Stimulated activated naive CD8-positive, alpha-beta T cell treated with anti-CD3 and anti-CD28 coated beads, Interleukin-15, Interleukin-2, amounts not matched to agents 100 ng/mL and 50 ng/mL, for 24 hours (primary cell): ENCODE measurements around the gene SPSB2.

Experiments used
- H3K27ac Mint-ChIP-seq: one replicate; pipeline ENCODE4 v1.8.0; 2021; ENCODE audit warnings: mild to moderate bottlenecking, mixed read lengths
- H3K27me3 Mint-ChIP-seq: one replicate; pipeline ENCODE4 v1.8.0; 2021; ENCODE audit warnings: mixed read lengths
- H3K36me3 Mint-ChIP-seq: one replicate; pipeline ENCODE4 v1.8.0; 2021; ENCODE audit warnings: low read depth, mixed read lengths
- H3K4me1 Mint-ChIP-seq: one replicate; pipeline ENCODE4 v1.8.0; 2021; ENCODE audit warnings: low read depth, mixed read lengths
- H3K4me3 Mint-ChIP-seq: one replicate; pipeline ENCODE4 v1.8.0; 2021; ENCODE audit warnings: mild to moderate bottlenecking, mixed read lengths
- H3K9me3 Mint-ChIP-seq: one replicate; pipeline ENCODE4 v1.8.0; 2021; ENCODE audit warnings: mixed read lengths

SPSB2 gene

GRCh38 chr12:6839482-6840201 lies 33.5 kb downstream of the SPSB2 start:
- H3K27me3 Mint-ChIP-seq: no peaks in the 10 kb centered on the region
- H3K4me1 Mint-ChIP-seq: no peaks in the 10 kb centered on the region
- no peak overlapping the region for H3K27ac Mint-ChIP-seq
- H3K36me3 Mint-ChIP-seq: no peaks in the 10 kb centered on the region
- no peak overlapping the region for H3K4me3 Mint-ChIP-seq
- no peaks in the 10 kb centered on the region for H3K9me3 Mint-ChIP-seq

GRCh38 chr12:6838854-6839253 lies 34.2 kb downstream of the SPSB2 start:
- H3K4me1 Mint-ChIP-seq: peaks cover 3% of the 10 kb centered on the region
- H3K27ac Mint-ChIP-seq: no peak overlapping the region
- H3K4me3 Mint-ChIP-seq: no peak overlapping the region
- H3K27me3 Mint-ChIP-seq: no peaks in the 10 kb centered on the region
- H3K9me3 Mint-ChIP-seq: no peaks in the 10 kb centered on the region
- no peaks in the 10 kb centered on the region for H3K36me3 Mint-ChIP-seq

GRCh38 chr12:6837370-6838060 lies 35.6 kb downstream of the SPSB2 start:
- H3K9me3 Mint-ChIP-seq: no peaks in the 10 kb centered on the region
- H3K27me3 Mint-ChIP-seq: no peaks in the 10 kb centered on the region
- no peaks in the 10 kb centered on the region for H3K36me3 Mint-ChIP-seq
- no peak overlapping the region for H3K4me3 Mint-ChIP-seq
- no peak overlapping the region for H3K27ac Mint-ChIP-seq
- H3K4me1 Mint-ChIP-seq: peaks cover 3% of the 10 kb centered on the region

- peaks cover 3% of the 10 kb centered on the region for H3K4me1 Mint-ChIP-seq
- no peak overlapping the region for H3K27ac Mint-ChIP-seq
- H3K9me3 Mint-ChIP-seq: no peaks in the 10 kb centered on the region
- no peaks in the 10 kb centered on the region for H3K36me3 Mint-ChIP-seq
- no peak overlapping the region for H3K4me3 Mint-ChIP-seq
- no peaks in the 10 kb centered on the region for H3K27me3 Mint-ChIP-seq
Measured at GRCh38 chr12:6836851-6837250, 36.3 kb downstream of the SPSB2 start.

GRCh38 chr12:6834873-6835272 lies 38.2 kb downstream of the SPSB2 start:
- no peaks in the 10 kb centered on the region for H3K9me3 Mint-ChIP-seq
- H3K4me3 Mint-ChIP-seq: no peak overlapping the region
- H3K27me3 Mint-ChIP-seq: peaks cover 11% of the 10 kb centered on the region
- H3K4me1 Mint-ChIP-seq: peaks cover 3% of the 10 kb centered on the region
- H3K36me3 Mint-ChIP-seq: no peaks in the 10 kb centered on the region
- H3K27ac Mint-ChIP-seq: no peak overlapping the region

- Mint-ChIP-seq H3K4me1 (peaks cover 7% of the 10 kb centered on the region), H3K36me3 (no peaks in the 10 kb centered on the region), H3K27me3 (peaks cover 15% of the 10 kb centered on the region), H3K4me3 (no peak overlapping the region), H3K9me3 (no peaks in the 10 kb centered on the region), H3K27ac (no peak overlapping the region)
Measured at GRCh38 chr12:6834254-6834653, 38.8 kb downstream of the SPSB2 start.

- no peaks in the 10 kb centered on the region for H3K9me3 Mint-ChIP-seq
- H3K36me3 Mint-ChIP-seq: no peaks in the 10 kb centered on the region
- H3K27me3 Mint-ChIP-seq: peaks cover 21% of the 10 kb centered on the region
- H3K27ac Mint-ChIP-seq: no peak overlapping the region
- H3K4me1 Mint-ChIP-seq: peaks cover 12% of the 10 kb centered on the region
- H3K4me3 Mint-ChIP-seq: no peak overlapping the region
Measured at GRCh38 chr12:6833189-6833890, 39.8 kb downstream of the SPSB2 start.

GRCh38 chr12:6832125-6832524 lies 41.0 kb downstream of the SPSB2 start:
- peaks cover 21% of the 10 kb centered on the region for H3K4me1 Mint-ChIP-seq
- peak overlapping the region; percentile 45 for H3K27ac Mint-ChIP-seq
- no peaks in the 10 kb centered on the region for H3K9me3 Mint-ChIP-seq
- H3K4me3 Mint-ChIP-seq: no peak overlapping the region
- H3K27me3 Mint-ChIP-seq: peaks cover 30% of the 10 kb centered on the region
- H3K36me3 Mint-ChIP-seq: no peaks in the 10 kb centered on the region

GRCh38 chr12:6831450-6831995 lies 41.6 kb downstream of the SPSB2 start:
- H3K27ac Mint-ChIP-seq: no peak overlapping the region
- H3K4me1 Mint-ChIP-seq: peaks cover 21% of the 10 kb centered on the region
- H3K36me3 Mint-ChIP-seq: no peaks in the 10 kb centered on the region
- no peaks in the 10 kb centered on the region for H3K9me3 Mint-ChIP-seq
- H3K27me3 Mint-ChIP-seq: peaks cover 36% of the 10 kb centered on the region
- no peak overlapping the region for H3K4me3 Mint-ChIP-seq

GRCh38 chr12:6830999-6831398 lies 42.1 kb downstream of the SPSB2 start:
- H3K4me3 Mint-ChIP-seq: no peak overlapping the region
- H3K27ac Mint-ChIP-seq: no peak overlapping the region
- H3K27me3 Mint-ChIP-seq: peaks cover 41% of the 10 kb centered on the region
- H3K4me1 Mint-ChIP-seq: peaks cover 21% of the 10 kb centered on the region
- no peaks in the 10 kb centered on the region for H3K36me3 Mint-ChIP-seq
- H3K9me3 Mint-ChIP-seq: no peaks in the 10 kb centered on the region

GRCh38 chr12:6830286-6830890 lies 42.7 kb downstream of the SPSB2 start:
- no peaks in the 10 kb centered on the region for H3K36me3 Mint-ChIP-seq
- H3K27ac Mint-ChIP-seq: no peak overlapping the region
- peaks cover 21% of the 10 kb centered on the region for H3K4me1 Mint-ChIP-seq
- H3K27me3 Mint-ChIP-seq: peaks cover 46% of the 10 kb centered on the region
- H3K9me3 Mint-ChIP-seq: no peaks in the 10 kb centered on the region
- no peak overlapping the region for H3K4me3 Mint-ChIP-seq

- Mint-ChIP-seq H3K36me3 (no peaks in the 10 kb centered on the region), H3K4me3 (peak overlapping the region; percentile 78), H3K9me3 (no peaks in the 10 kb centered on the region), H3K27me3 (peaks cover 53% of the 10 kb centered on the region), H3K4me1 (peaks cover 21% of the 10 kb centered on the region), H3K27ac (no peak overlapping the region)
Measured at GRCh38 chr12:6829536-6830220, 43.4 kb downstream of the SPSB2 start.

- Mint-ChIP-seq H3K4me3 (peak overlapping the region; percentile 78), H3K36me3 (no peaks in the 10 kb centered on the region), H3K27ac (peak overlapping the region; percentile 71), H3K4me1 (peaks cover 18% of the 10 kb centered on the region), H3K9me3 (no peaks in the 10 kb centered on the region), H3K27me3 (peaks cover 59% of the 10 kb centered on the region)
Measured at GRCh38 chr12:6828781-6829535, 44.1 kb downstream of the SPSB2 start.
